GM10248 (cell line): ENCODE results near the gene BTBD8.

Source experiments
- CTCF ChIA-PET: fragments of 300-600 bp; sonication (Branson Sonifier 250); formaldehyde crosslinking; extraction: SDS; loops from one replicate; lab custom pipeline; 2021; ENCODE audit warnings: antibody characterized with exemption; lab: Yijun Ruan, JAX
- POLR2A ChIA-PET: fragments of 350-650 bp; sonication (Branson Sonifier 250); formaldehyde crosslinking; extraction: SDS; loops from one replicate; lab custom pipeline; 2020; ENCODE audit warnings: antibody characterized with exemption; lab: Yijun Ruan, JAX
- DNase-seq: peaks from one replicate; pipeline ENCODE4 v3.0.0; 2012; ENCODE audit errors: extremely low spot score
- TF ChIP-seq, protein P1 (sequence below): IDR thresholded peaks from 2 replicates; pipeline ENCODE4 v1.5.1; 2012; ENCODE audit warnings: mild to moderate bottlenecking, low read depth; ENCODE audit errors: extremely low read depth, missing control alignments, control extremely low read depth

BTBD8 gene

DNA sequence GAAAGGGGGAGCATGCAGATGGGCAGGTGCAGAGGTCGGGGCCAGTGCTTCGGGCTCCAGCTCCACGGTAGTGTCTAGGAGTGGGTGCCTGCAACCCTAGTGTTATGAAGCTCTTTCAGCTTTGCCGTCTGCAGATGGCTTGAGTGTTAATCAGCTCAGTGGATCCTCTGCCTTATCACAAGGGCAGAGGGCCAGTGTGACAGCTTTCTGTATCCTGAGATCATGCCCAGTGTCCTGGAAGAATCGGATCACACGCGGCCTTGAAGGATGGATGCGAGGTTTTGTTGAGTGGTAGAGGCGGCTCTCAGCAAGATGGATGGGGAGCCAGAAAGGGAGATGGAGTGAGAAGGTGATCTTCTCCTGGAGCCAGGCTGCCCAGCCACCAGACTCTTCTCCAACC, 112.1 kb downstream of the BTBD8 start:
- TF ChIP-seq, protein P1, sequence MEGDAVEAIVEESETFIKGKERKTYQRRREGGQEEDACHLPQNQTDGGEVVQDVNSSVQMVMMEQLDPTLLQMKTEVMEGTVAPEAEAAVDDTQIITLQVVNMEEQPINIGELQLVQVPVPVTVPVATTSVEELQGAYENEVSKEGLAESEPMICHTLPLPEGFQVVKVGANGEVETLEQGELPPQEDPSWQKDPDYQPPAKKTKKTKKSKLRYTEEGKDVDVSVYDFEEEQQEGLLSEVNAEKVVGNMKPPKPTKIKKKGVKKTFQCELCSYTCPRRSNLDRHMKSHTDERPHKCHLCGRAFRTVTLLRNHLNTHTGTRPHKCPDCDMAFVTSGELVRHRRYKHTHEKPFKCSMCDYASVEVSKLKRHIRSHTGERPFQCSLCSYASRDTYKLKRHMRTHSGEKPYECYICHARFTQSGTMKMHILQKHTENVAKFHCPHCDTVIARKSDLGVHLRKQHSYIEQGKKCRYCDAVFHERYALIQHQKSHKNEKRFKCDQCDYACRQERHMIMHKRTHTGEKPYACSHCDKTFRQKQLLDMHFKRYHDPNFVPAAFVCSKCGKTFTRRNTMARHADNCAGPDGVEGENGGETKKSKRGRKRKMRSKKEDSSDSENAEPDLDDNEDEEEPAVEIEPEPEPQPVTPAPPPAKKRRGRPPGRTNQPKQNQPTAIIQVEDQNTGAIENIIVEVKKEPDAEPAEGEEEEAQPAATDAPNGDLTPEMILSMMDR: no peak
- ChIA-PET CTCF (interaction anchor here (1.4 kb wide), 1 partner anchor 39 kb away, joined by 3 read pairs; no protein-coding TSS in a partner anchor), POLR2A (no interaction called here)
- no peak for DNase-seq

DNA sequence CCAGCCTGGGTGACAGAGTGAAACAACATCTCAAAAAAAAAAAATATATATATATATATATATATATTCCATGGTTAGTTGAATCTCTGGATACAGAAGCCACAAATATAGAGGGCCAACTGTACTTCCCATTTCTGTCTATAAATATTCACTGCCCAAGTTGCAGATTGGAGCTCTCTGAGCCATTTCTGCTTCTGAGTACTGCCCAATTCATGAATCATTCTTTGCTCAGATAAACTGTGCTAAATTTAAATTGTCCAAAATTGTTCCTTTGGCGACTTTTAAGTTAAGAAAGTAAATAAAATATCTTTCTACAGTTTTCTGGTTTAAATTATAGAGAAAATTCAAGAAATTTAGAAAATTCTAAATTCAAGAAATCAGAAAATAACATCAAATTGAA, 114.4 kb downstream of the BTBD8 start:
- CTCF ChIA-PET: no interaction called here
- TF ChIP-seq, protein P1: no peak
- POLR2A ChIA-PET: interaction anchor here (0.7 kb wide), 1 partner anchor 64 kb away, joined by 5 read pairs; no protein-coding TSS in a partner anchor
- DNase-seq: no peak

DNA sequence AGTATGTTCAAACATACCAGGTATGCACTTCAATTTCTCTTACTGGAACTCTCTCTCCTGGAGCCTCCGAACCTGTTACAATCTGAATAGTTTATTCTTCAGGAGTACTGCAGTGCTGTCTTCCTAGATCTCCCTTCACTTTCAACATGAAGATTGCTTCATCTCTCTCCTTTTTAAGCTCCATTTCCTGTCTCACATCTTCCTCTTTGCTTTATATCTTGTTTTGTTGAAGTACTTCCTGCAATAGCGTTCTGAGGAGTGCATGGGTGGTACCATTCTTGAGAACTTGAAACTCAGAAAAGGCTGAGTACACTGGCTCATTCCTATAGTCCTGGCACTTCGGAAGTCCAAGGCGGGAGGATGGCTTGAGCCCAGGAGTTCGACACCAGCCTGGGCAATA, 121.8 kb downstream of the BTBD8 start:
- ChIA-PET POLR2A (interaction anchor here (0.6 kb wide), 1 partner anchor 77 kb away, joined by 6 read pairs; no protein-coding TSS in a partner anchor), CTCF (no interaction called here)
- TF ChIP-seq, protein P1: no peak
- DNase-seq: no peak

DNA sequence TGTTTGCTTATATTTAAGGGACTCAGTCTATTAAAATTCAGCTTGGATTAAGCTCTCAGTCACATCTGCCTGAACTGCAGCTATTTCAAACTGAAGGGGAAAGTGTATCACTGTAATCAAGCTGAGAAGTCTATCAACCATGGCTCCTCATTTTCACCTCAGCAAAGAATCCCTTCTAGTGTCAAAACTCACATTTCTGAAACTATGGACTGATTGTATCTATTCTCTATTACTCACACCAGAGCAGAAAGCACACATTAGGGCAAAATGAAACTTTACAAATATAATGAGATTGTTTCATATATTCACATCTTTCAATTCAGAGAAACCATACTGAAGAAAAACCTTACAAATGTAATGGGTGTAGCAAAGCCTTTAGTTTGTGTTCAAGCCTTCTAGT, 123.0 kb downstream of the BTBD8 start:
- ChIA-PET POLR2A (no interaction called here), CTCF (no interaction called here)
- DNase-seq: no peak
- TF ChIP-seq, protein P1: no peak

DNA sequence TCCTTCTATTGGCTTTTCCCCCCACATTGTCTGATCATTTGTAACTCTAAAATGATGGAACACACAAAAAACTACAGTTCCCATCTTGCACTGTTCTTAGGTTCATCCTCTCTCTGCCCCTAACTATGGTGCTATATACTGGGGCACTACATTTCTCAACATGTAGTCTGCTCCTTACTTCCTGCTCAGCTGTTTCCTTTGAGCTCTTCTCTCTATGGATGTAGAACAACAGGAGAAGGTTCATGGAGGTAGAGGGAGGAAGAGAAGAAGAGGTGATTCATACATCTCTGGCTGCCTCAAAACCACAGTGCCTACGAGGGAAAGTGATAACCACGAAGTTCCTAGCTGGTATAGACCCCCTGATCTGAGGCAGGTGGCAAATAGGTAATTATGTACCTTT, 130.6 kb downstream of the BTBD8 start:
- TF ChIP-seq, protein P1: no peak
- POLR2A ChIA-PET: no interaction called here
- CTCF ChIA-PET: interaction anchor here (1.0 to 1.5 kb wide), 2 partner anchors 10 to 36 kb away, joined by 3 to 4 read pairs; no protein-coding TSS in a partner anchor
- no peak for DNase-seq

DNA sequence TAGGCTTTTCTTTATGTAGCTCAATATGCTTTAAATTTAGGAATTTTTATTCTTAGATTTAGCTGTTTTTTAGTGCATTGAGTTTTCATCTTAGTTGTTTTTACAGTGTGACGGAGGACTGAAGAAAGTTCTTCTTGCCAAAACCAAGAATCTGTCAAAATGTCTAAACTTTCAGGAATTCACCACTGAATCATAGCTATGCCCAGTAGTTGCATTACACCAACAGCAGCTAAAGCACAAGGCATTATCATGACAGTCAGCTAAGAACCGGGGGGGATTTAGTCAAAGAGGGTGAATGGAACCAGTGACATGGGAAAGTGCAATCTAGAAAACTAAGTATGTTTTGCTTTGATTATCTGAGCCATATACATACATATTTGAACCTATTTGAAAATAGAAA, 131.0 kb downstream of the BTBD8 start:
- DNase-seq: no peak
- TF ChIP-seq, protein P1: no peak
- ChIA-PET POLR2A (no interaction called here), CTCF (interaction anchor here (1.0 to 1.5 kb wide), 2 partner anchors 10 to 36 kb away, joined by 3 to 4 read pairs; no protein-coding TSS in a partner anchor)
